GM23338 (cell line): ENCODE results near the gene TMEM165. TPM values are rescaled to one million over a fixed set of nuclear protein-coding genes. Genes with fewer than 3 reads are reported as not detected.

Experiments used
- ATAC-seq: fragments of 200-7000 bp; cut with Tn5 transposase; 3 replicates; pipeline ENCODE4 v1.9.1; 2020
- DNase-seq: peaks from one replicate; pipeline ENCODE4 v3.0.0-alpha.2; 2015; ENCODE audit warnings: low spot score
- H2AFZ ChIP-seq: fragments of 200-600 bp; sonication (generic); 2 replicates; pipeline ENCODE4 v1.8.0; 2016; ENCODE audit warnings: antibody characterized with exemption, mild to moderate bottlenecking, moderate library complexity
- H3F3A ChIP-seq: fragments of 200-600 bp; sonication (generic); replicated peaks from 2 replicates; pipeline ENCODE4 v1.8.0; 2017; ENCODE audit warnings: antibody characterized with exemption, mixed run types, low read depth
- H3K27ac ChIP-seq: fragments of 200-600 bp; sonication (generic); 2 replicates; pipeline ENCODE4 v1.6.1; 2016; ENCODE audit warnings: low read depth
- H3K27me3 ChIP-seq: fragments of 200-600 bp; sonication (generic); 2 replicates; pipeline ENCODE4 v1.8.0; 2016; ENCODE audit warnings: mild to moderate bottlenecking, mixed run types, moderate library complexity; ENCODE audit not compliant: insufficient read depth
- H3K36me3 ChIP-seq: fragments of 200-600 bp; sonication (generic); 2 replicates; pipeline ENCODE4 v1.8.0; 2016; ENCODE audit warnings: mild to moderate bottlenecking; ENCODE audit not compliant: insufficient read depth
- H3K4me1 ChIP-seq: fragments of 200-600 bp; sonication (generic); 2 replicates; pipeline ENCODE4 v1.8.0; 2016; ENCODE audit warnings: mild to moderate bottlenecking, moderate library complexity; ENCODE audit not compliant: insufficient read depth
- H3K4me2 ChIP-seq: fragments of 200-600 bp; sonication (generic); 2 replicates; pipeline ENCODE4 v1.7.1; 2017; ENCODE audit warnings: mixed run types
- H3K4me3 ChIP-seq: fragments of 200-600 bp; sonication (generic); 2 replicates; pipeline ENCODE4 v1.6.1; 2016; ENCODE audit warnings: mixed run types
- H3K79me2 ChIP-seq: fragments of 200-600 bp; sonication (generic); replicated peaks from 2 replicates; pipeline ENCODE4 v1.8.0; 2017; ENCODE audit warnings: mild to moderate bottlenecking; ENCODE audit not compliant: insufficient read depth
- H3K9me2 ChIP-seq: fragments of 200-600 bp; sonication (generic); 2 replicates; pipeline ENCODE4 v1.8.0; 2017; ENCODE audit not compliant: insufficient read depth
- H4K20me1 ChIP-seq: fragments of 200-600 bp; sonication (generic); replicated peaks from 2 replicates; pipeline ENCODE4 v1.8.0; 2017; ENCODE audit warnings: mild to moderate bottlenecking; ENCODE audit not compliant: insufficient read depth
- H3K27ac Mint-ChIP-seq: 2 replicates; pipeline ENCODE4 v1.8.0; 2020; ENCODE audit warnings: inconsistent platforms, mild to moderate bottlenecking, moderate library complexity, mixed read lengths
- H3K27me3 Mint-ChIP-seq: 3 replicates; pipeline ENCODE4 v1.8.0; 2022; ENCODE audit warnings: low read depth, mild to moderate bottlenecking, moderate library complexity, mixed read lengths, inconsistent platforms; ENCODE audit not compliant: insufficient read depth, poor library complexity
- H3K36me3 Mint-ChIP-seq: 3 replicates; pipeline ENCODE4 v1.8.0; 2021; ENCODE audit warnings: low read depth, mild to moderate bottlenecking, inconsistent platforms, moderate library complexity, mixed read lengths
- H3K4me1 Mint-ChIP-seq: 3 replicates; pipeline ENCODE4 v1.8.0; 2020; ENCODE audit warnings: mild to moderate bottlenecking, inconsistent platforms, mixed read lengths
- H3K4me3 Mint-ChIP-seq: 3 replicates; pipeline ENCODE4 v1.8.0; 2021; ENCODE audit warnings: moderate library complexity, mild to moderate bottlenecking, inconsistent platforms, mixed read lengths
- H3K9me3 Mint-ChIP-seq: 3 replicates; pipeline ENCODE4 v1.8.0; 2020; ENCODE audit warnings: moderate library complexity, mild to moderate bottlenecking, inconsistent platforms, mixed read lengths
- CREB1 ChIP-seq: fragments of 250-450 bp; sonication (Bioruptor Pico); IDR thresholded peaks from 2 replicates; pipeline ENCODE4 v1.5.0; 2020; ENCODE audit warnings: low read depth, mild to moderate bottlenecking, moderate library complexity
- CTCF ChIP-seq, 2 experiments: fragments of 200-600 bp in 1 of 2; sonication (generic) in 1 of 2; conservative IDR thresholded peaks; 2 replicates each; pipeline versions ENCODE4 v1.5.1 to v1.6.1; 2016 to 2017; ENCODE audit warnings: antibody characterized with exemption in 2 of 2, low read depth in 2 of 2, mild to moderate bottlenecking in 2 of 2, moderate library complexity in 1 of 2
- ETS1 ChIP-seq: IDR thresholded peaks from 2 replicates; pipeline ENCODE4 v1.6.1; 2016; ENCODE audit warnings: antibody characterized with exemption
- EZH2 ChIP-seq: fragments of 200-600 bp; sonication (generic); IDR thresholded peaks from one replicate; pipeline ENCODE4 v1.8.0; 2017; ENCODE audit warnings: antibody characterized with exemption, mild to moderate bottlenecking, low read depth; ENCODE audit not compliant: unreplicated experiment
- EZH2phosphoT487 ChIP-seq: fragments of 200-600 bp; sonication (generic); IDR thresholded peaks from one replicate; pipeline ENCODE4 v1.8.1; 2018; ENCODE audit warnings: antibody characterized with exemption; ENCODE audit not compliant: unreplicated experiment
- JUNB ChIP-seq: IDR thresholded peaks from one replicate; pipeline ENCODE4 v1.6.1; 2016; ENCODE audit warnings: antibody characterized with exemption; ENCODE audit not compliant: unreplicated experiment
- NANOG ChIP-seq: IDR thresholded peaks from 2 replicates; pipeline ENCODE4 v1.6.1; 2016; ENCODE audit warnings: antibody characterized with exemption, borderline replicate concordance
- POLR2AphosphoS5 ChIP-seq: IDR thresholded peaks from 2 replicates; pipeline ENCODE4 v1.6.1; 2016; ENCODE audit warnings: antibody characterized with exemption, low read depth
- STAT1 ChIP-seq: IDR thresholded peaks from one replicate; pipeline ENCODE4 v1.6.1; 2016; ENCODE audit warnings: antibody characterized with exemption; ENCODE audit not compliant: unreplicated experiment
- ZNF114 ChIP-seq: fragments of 250-450 bp; sonication (Bioruptor Pico); IDR thresholded peaks from 2 replicates; pipeline ENCODE4 v1.5.0; 2020; ENCODE audit warnings: mild to moderate bottlenecking, moderate library complexity
- ZNF331 ChIP-seq: fragments of 250-450 bp; sonication (Bioruptor Pico); IDR thresholded peaks from 2 replicates; pipeline ENCODE4 v1.5.0; 2020; ENCODE audit warnings: low read depth, mild to moderate bottlenecking, moderate library complexity
- polyA plus RNA-seq: library from polyadenylated mRNA; unstranded; fragments of >200 nt; fragmentation: Nextera tagmentation; extraction: Ambion mirVana; gene quantifications from 2 replicates; pipeline ENCODE4 v1.2.1, GENCODE V29; 2016
- total RNA-seq: library from RNA; depleted of rRNA; stranded (reverse); fragments of >200 nt; shearing (Covaris generic); gene quantifications from 2 replicates; pipeline ENCODE4 v1.2.3, GENCODE V29; 2014
- TF ChIP-seq, protein P1 (sequence below): IDR thresholded peaks from one replicate; pipeline ENCODE4 v1.6.1; 2018; ENCODE audit warnings: antibody characterized with exemption; ENCODE audit not compliant: unreplicated experiment
- TF ChIP-seq, protein P2 (sequence below): fragments of 250-450 bp; sonication (Bioruptor Pico); IDR thresholded peaks from 2 replicates; pipeline ENCODE4 v1.5.0; 2020; ENCODE audit warnings: mild to moderate bottlenecking, moderate library complexity

TMEM165 gene
- total and polyA plus RNA-seq, 2 experiments from 2014 or later: 125 to 171 TPM

DNA sequence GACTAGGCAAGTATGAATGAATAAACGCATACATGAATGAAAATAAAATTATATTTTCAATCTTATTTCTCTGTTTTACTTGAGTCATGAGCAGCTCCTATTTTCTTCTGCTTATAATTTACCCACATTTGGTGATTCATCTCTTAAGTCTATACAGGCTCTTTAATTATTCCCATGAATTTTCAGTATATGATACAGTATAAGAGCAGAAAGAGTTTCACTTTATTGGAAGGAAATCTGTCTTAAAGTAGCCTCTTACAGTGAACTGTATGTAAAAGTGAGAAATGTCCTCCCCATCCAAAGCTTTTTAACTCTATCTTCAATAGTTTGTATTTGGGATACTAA is 50.8 kb downstream of the TMEM165 start:
- Histone ChIP-seq H3K27ac (no peak overlapping the region), H3K36me3 (peaks cover 37% of the 10 kb centered on the region), H3K9me2 (no peaks in the 10 kb centered on the region), H3K4me3 (no peak overlapping the region), H3K27me3 (no peaks in the 10 kb centered on the region), H3F3A (no peaks in the 10 kb centered on the region), H3K79me2 (no peaks in the 10 kb centered on the region), H3K4me2 (no peak overlapping the region), H4K20me1 (0 out of 2 replicates have a peak, but pooled peaks cover 3% of the 10 kb centered on the region), H2AFZ (no peak overlapping the region), H3K4me1 (no peaks in the 10 kb centered on the region)
- TF ChIP-seq, protein P1, sequence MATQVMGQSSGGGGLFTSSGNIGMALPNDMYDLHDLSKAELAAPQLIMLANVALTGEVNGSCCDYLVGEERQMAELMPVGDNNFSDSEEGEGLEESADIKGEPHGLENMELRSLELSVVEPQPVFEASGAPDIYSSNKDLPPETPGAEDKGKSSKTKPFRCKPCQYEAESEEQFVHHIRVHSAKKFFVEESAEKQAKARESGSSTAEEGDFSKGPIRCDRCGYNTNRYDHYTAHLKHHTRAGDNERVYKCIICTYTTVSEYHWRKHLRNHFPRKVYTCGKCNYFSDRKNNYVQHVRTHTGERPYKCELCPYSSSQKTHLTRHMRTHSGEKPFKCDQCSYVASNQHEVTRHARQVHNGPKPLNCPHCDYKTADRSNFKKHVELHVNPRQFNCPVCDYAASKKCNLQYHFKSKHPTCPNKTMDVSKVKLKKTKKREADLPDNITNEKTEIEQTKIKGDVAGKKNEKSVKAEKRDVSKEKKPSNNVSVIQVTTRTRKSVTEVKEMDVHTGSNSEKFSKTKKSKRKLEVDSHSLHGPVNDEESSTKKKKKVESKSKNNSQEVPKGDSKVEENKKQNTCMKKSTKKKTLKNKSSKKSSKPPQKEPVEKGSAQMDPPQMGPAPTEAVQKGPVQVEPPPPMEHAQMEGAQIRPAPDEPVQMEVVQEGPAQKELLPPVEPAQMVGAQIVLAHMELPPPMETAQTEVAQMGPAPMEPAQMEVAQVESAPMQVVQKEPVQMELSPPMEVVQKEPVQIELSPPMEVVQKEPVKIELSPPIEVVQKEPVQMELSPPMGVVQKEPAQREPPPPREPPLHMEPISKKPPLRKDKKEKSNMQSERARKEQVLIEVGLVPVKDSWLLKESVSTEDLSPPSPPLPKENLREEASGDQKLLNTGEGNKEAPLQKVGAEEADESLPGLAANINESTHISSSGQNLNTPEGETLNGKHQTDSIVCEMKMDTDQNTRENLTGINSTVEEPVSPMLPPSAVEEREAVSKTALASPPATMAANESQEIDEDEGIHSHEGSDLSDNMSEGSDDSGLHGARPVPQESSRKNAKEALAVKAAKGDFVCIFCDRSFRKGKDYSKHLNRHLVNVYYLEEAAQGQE: no peak
- no peak for TF ChIP-seq EZH2
- no peak for TF ChIP-seq EZH2phosphoT487
- TF ChIP-seq CTCF (conservative IDR thresholded peaks at IDR 0.05; ENCODE audit: low read depth in 2 of 2): no peak
- no peak for TF ChIP-seq POLR2AphosphoS5
- TF ChIP-seq, protein P2, sequence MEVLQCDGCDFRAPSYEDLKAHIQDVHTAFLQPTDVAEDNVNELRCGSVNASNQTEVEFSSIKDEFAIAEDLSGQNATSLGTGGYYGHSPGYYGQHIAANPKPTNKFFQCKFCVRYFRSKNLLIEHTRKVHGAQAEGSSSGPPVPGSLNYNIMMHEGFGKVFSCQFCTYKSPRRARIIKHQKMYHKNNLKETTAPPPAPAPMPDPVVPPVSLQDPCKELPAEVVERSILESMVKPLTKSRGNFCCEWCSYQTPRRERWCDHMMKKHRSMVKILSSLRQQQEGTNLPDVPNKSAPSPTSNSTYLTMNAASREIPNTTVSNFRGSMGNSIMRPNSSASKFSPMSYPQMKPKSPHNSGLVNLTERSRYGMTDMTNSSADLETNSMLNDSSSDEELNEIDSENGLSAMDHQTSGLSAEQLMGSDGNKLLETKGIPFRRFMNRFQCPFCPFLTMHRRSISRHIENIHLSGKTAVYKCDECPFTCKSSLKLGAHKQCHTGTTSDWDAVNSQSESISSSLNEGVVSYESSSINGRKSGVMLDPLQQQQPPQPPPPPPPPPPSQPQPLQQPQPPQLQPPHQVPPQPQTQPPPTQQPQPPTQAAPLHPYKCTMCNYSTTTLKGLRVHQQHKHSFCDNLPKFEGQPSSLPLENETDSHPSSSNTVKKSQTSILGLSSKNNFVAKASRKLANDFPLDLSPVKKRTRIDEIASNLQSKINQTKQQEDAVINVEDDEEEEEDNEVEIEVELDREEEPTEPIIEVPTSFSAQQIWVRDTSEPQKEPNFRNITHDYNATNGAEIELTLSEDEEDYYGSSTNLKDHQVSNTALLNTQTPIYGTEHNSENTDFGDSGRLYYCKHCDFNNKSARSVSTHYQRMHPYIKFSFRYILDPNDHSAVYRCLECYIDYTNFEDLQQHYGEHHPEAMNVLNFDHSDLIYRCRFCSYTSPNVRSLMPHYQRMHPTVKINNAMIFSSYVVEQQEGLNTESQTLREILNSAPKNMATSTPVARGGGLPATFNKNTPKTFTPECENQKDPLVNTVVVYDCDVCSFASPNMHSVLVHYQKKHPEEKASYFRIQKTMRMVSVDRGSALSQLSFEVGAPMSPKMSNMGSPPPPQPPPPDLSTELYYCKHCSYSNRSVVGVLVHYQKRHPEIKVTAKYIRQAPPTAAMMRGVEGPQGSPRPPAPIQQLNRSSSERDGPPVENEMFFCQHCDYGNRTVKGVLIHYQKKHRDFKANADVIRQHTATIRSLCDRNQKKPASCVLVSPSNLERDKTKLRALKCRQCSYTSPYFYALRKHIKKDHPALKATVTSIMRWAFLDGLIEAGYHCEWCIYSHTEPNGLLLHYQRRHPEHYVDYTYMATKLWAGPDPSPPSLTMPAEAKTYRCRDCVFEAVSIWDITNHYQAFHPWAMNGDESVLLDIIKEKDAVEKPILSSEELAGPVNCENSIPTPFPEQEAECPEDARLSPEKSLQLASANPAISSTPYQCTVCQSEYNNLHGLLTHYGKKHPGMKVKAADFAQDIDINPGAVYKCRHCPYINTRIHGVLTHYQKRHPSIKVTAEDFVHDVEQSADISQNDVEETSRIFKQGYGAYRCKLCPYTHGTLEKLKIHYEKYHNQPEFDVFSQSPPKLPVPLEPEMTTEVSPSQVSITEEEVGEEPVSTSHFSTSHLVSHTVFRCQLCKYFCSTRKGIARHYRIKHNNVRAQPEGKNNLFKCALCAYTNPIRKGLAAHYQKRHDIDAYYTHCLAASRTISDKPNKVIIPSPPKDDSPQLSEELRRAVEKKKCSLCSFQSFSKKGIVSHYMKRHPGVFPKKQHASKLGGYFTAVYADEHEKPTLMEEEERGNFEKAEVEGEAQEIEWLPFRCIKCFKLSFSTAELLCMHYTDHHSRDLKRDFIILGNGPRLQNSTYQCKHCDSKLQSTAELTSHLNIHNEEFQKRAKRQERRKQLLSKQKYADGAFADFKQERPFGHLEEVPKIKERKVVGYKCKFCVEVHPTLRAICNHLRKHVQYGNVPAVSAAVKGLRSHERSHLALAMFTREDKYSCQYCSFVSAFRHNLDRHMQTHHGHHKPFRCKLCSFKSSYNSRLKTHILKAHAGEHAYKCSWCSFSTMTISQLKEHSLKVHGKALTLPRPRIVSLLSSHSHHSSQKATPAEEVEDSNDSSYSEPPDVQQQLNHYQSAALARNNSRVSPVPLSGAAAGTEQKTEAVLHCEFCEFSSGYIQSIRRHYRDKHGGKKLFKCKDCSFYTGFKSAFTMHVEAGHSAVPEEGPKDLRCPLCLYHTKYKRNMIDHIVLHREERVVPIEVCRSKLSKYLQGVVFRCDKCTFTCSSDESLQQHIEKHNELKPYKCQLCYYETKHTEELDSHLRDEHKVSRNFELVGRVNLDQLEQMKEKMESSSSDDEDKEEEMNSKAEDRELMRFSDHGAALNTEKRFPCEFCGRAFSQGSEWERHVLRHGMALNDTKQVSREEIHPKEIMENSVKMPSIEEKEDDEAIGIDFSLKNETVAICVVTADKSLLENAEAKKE: no peak
- no peak for TF ChIP-seq STAT1
- no peak for TF ChIP-seq JUNB
- no peak for TF ChIP-seq NANOG
- no peak for TF ChIP-seq ZNF114
- no peak for TF ChIP-seq CREB1 (CRISPR knock-in tag)
- no peak for TF ChIP-seq ZNF331
- no peak for TF ChIP-seq ETS1
- no peaks in the 10 kb centered on the region for H3K9me3 Mint-ChIP-seq
- no peak overlapping the region for H3K4me3 Mint-ChIP-seq
- no peak overlapping the region for H3K27ac Mint-ChIP-seq
- ATAC-seq (no peak), DNase-seq (no peak)
- H3K36me3 Mint-ChIP-seq: peaks cover 36% of the 10 kb centered on the region
- H3K4me1 Mint-ChIP-seq: no peaks in the 10 kb centered on the region
- H3K27me3 Mint-ChIP-seq: no peaks in the 10 kb centered on the region
